HEK293 (cell line): ENCODE data around the gene MISP.

Source experiments
- KLF9 ChIP-seq: fragments of 450-650 bp; formaldehyde crosslinking; IDR thresholded peaks from 2 replicates; pipeline ENCODE4 v1.5.1; 2016; ENCODE audit warnings: missing biosample characterization, missing genetic modification characterization, low read depth
- PRDM2 ChIP-seq: fragments of 450-650 bp; formaldehyde crosslinking; IDR thresholded peaks from 2 replicates; pipeline ENCODE4 v1.5.1; 2016; ENCODE audit warnings: missing biosample characterization, missing genetic modification characterization, borderline replicate concordance
- ZBTB21 ChIP-seq: fragments of 450-650 bp; formaldehyde crosslinking; IDR thresholded peaks from 2 replicates; pipeline ENCODE4 v1.5.1; 2017; ENCODE audit warnings: missing biosample characterization, missing genetic modification characterization
- ZNF174 ChIP-seq: fragments of 450-650 bp; formaldehyde crosslinking; IDR thresholded peaks from 2 replicates; pipeline ENCODE4 v1.5.0; 2017; ENCODE audit warnings: missing biosample characterization, mild to moderate bottlenecking, missing genetic modification characterization
- ZNF23 ChIP-seq: fragments of 450-650 bp; formaldehyde crosslinking; IDR thresholded peaks from 2 replicates; pipeline ENCODE4 v1.5.1; 2016; ENCODE audit warnings: missing biosample characterization, missing genetic modification characterization, borderline replicate concordance
- ZNF366 ChIP-seq: fragments of 450-650 bp; formaldehyde crosslinking; conservative IDR thresholded peaks from 2 replicates; pipeline ENCODE4 v1.5.1; 2016; ENCODE audit warnings: missing biosample characterization, missing genetic modification characterization
- ZNF394 ChIP-seq: fragments of 450-650 bp; formaldehyde crosslinking; IDR thresholded peaks from 2 replicates; pipeline ENCODE4 v1.5.1; 2016; ENCODE audit warnings: missing biosample characterization, missing genetic modification characterization, mild to moderate bottlenecking, moderate library complexity, borderline replicate concordance
- ZNF629 ChIP-seq: fragments of 450-650 bp; formaldehyde crosslinking; IDR thresholded peaks from 2 replicates; pipeline ENCODE4 v1.5.1; 2017; ENCODE audit warnings: missing biosample characterization, missing genetic modification characterization
- ZNF670 ChIP-seq: fragments of 450-650 bp; formaldehyde crosslinking; IDR thresholded peaks from 2 replicates; pipeline ENCODE4 v1.5.1; 2016; ENCODE audit warnings: missing biosample characterization, missing genetic modification characterization, low read depth
- ZNF837 ChIP-seq: fragments of 450-650 bp; formaldehyde crosslinking; IDR thresholded peaks from 2 replicates; pipeline ENCODE4 v1.5.1; 2016; ENCODE audit warnings: missing biosample characterization, missing genetic modification characterization
- TF ChIP-seq, protein P1 (sequence below): fragments of 450-650 bp; formaldehyde crosslinking; IDR thresholded peaks from 2 replicates; pipeline ENCODE4 v1.5.1; 2016; ENCODE audit warnings: missing biosample characterization, missing genetic modification characterization

DNA sequence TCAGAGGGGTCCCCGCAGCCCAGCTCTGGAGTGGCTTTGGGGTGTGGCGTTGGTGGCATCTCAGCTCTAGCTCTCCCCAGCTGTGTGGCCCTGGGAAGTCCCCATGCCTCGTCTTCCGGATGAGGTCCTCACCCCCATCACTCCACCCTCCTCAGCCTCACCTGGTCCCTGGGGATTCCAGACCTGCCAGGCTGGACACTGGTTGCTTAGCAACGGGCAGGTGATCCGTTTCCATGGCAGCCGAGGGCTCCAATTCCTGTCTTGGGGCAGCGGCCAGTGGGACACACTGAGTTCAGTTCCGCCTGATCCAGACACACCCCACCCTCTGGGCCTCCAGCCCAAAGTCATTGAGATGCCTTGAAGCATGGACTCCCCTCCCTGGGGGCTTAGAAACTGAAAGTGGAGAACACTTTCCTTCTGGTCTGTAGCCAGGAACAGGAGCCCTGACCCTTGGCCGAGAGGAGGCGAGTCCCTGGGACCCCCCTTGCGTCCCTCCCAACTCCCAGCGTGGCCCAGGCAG, 7.7 kb upstream of the MISP start:
- TF ChIP-seq, protein P1, sequence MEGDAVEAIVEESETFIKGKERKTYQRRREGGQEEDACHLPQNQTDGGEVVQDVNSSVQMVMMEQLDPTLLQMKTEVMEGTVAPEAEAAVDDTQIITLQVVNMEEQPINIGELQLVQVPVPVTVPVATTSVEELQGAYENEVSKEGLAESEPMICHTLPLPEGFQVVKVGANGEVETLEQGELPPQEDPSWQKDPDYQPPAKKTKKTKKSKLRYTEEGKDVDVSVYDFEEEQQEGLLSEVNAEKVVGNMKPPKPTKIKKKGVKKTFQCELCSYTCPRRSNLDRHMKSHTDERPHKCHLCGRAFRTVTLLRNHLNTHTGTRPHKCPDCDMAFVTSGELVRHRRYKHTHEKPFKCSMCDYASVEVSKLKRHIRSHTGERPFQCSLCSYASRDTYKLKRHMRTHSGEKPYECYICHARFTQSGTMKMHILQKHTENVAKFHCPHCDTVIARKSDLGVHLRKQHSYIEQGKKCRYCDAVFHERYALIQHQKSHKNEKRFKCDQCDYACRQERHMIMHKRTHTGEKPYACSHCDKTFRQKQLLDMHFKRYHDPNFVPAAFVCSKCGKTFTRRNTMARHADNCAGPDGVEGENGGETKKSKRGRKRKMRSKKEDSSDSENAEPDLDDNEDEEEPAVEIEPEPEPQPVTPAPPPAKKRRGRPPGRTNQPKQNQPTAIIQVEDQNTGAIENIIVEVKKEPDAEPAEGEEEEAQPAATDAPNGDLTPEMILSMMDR (tag by site-specific recombination), result no peak
- TF ChIP-seq ZNF394 (tag by site-specific recombination) (no peak), ZNF23 (no peak), ZNF670 (no peak), ZNF366 (tag by site-specific recombination) (no peak), PRDM2 (no peak), ZBTB21 (tag by site-specific recombination) (no peak), ZNF629 (no peak), ZNF837 (no peak), KLF9 (tag by site-specific recombination) (no peak), ZNF174 (tag by site-specific recombination) (no peak)
